NCI-H2107 treated with DMSO at 0.1 percent for 48 hours (cell line): ENCODE data around the gene ALKBH2.
"Not testable (repeated sequence)": the region's sequence is repeated elsewhere in the genome, so short reads cannot be mapped to it uniquely, and the experiment has no call there.

ENCODE experiments used
- DNase-seq: peaks from one replicate; lab custom pipeline; 2025; ENCODE audit not compliant: unreplicated experiment; lab: John Stamatoyannopoulos, UW

The ALKBH2 gene

GRCh38 chr12:109069307-109070271 is 23.7 kb downstream of the ALKBH2 start:
- peak; percentile 87 for DNase-seq

GRCh38 chr12:109065853-109066193 is 27.4 kb downstream of the ALKBH2 start:
- DNase-seq, result no peak

GRCh38 chr12:109065154-109065852 is 28.0 kb downstream of the ALKBH2 start:
- no peak for DNase-seq

DNA sequence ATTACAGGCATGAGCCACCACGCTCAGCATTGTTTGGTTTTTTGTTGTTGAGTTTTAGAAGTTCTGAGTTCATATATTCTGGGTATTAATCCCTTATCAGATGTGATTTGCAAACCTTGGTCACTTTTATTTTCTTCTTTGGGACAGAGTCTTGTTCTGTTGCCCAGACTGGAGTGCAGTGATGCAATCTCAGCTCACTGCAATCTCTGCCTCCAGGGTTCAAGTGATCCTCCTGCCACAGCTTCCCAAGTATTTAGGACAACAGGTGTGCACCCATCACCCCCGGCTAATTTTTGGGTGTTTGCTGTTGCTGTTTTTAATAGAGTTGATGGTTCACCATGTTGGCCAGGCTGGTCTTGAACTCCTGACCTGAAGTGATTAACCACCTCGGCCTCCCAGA is 29.1 kb downstream of the ALKBH2 start:
- no peak for DNase-seq

GRCh38 chr12:109058773-109059172 is 34.5 kb downstream of the ALKBH2 start:
- no peak for DNase-seq

DNA sequence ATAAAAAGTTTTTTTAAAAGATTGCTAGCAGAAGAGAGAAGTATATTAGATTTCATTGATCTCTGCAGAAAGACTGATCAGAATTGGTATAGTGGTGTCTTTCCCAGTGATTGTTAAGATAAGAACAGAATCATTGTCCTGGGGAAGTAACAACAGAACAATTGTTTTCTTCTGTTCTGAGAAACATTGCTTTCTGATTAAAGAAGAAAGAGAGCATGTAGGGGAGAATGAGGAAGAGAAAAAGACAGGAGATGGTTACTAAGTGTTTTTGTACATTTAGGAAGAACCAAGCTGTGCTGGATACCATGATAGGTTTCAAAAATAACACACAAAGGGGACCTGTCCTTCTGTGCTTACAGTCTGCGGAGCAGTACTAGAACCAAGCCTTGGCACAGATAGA is 35.9 kb downstream of the ALKBH2 start:
- no peak for DNase-seq

- no peak for DNase-seq
Measured at GRCh38 chr12:109056891-109057290, 36.4 kb downstream of the ALKBH2 start.

- no peak for DNase-seq
Measured at GRCh38 chr12:109054520-109054919, 38.8 kb downstream of the ALKBH2 start.

DNA sequence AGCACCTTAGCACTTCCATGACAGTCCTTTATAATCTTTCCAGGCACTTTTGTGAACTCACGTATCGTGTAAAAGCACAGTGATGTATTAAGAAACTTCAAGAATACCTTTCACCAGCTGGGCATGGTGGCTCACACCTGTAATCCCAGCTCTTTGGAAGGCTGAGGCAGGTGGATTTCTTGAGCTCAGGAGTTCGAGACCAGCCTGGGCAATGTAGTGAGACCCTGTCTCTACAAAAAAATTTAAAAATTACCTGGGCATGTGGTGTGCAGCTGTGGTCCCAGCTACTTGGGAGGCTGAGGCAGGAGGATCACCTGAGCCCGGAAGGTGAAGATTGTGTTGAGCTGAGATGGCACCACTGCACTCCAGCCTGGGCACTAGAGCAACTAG is 39.2 kb downstream of the ALKBH2 start:
- DNase-seq, result not testable (repeated sequence)

DNA sequence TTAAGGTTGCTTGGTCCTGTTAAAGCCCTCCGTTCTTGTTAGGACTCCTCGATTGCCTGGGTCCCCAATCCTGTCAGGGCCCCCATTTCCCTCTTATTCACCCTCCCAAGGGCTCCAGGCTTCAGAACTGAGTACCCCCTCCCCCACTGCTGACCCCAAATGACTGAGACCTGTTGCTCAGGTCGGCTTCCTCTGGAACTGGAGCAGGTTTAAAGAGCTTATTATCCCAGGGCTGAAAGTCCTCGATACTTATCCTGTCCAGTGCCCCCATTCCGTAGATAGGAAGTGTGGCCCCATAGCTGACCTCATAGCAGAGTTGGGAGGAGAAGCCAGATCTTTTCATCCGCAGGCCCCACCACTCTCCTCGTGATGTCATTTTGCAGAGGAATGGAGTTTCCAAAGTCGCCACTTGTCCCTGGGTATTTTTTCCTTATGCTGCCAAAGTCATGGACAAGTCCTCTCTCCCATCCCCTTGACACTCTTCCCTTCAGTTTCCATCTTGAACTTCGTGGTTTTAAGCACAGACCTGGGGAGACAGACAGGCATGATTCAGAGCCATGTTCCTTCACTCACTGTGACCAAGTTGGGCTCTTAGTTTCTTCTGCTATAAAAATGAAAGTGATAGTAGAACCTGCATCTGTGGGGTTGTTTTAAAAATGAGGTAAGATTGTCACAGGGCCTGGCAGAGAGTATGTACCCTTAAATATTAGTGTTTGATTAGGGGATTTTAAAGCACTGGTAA is 39.7 kb downstream of the ALKBH2 start:
- DNase-seq, result no peak

- peak; percentile 71 for DNase-seq
Measured at GRCh38 chr12:109052414-109053323, 40.6 kb downstream of the ALKBH2 start, which contains the start of gene USP30. USP30 (plus strand) TSS chr12:109052576; CDS start chr12:109052679, 103 bp downstream.

GRCh38 chr12:109052097-109052413 is 41.2 kb downstream of the ALKBH2 start:
- DNase-seq, result no peak

- not testable (repeated sequence) for DNase-seq
Measured at GRCh38 chr12:109049794-109050193, 43.5 kb downstream of the ALKBH2 start.

- DNase-seq, result not testable (repeated sequence)
Measured at GRCh38 chr12:109048706-109049105, 44.6 kb downstream of the ALKBH2 start.

DNA sequence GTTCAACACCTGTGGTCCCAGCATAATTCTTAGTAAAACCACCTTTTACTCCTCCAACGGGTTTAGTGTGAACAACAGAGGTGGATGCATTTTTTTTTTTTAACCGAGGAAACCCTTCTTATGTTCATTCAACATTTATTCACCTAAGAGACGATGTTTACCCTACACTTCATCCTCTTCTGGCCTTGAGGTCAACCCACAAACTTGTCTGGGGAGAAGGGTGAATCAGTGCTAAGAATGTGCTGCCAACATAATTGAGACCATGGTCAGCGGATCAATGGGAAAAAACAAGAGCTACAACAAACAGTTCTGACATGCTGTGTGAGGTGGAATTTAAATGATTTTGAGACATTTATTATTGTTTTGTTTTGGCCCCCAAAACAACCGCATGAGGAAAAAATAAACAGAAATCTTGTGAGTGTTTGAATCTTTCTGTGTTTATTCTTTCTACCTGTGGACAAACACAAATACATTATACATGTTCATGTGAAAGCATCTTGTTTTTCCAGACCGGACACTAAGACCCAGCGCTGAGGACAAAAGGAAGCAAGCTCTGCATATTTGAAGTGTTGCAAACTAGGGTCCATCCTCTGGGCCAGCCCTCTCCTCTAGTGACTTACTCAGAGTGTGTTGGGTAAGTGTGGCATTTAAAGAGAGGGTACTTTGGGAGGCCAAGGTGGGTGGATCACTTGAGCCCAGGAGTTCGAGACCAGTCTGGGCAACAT is 46.0 kb downstream of the ALKBH2 start:
- no peak for DNase-seq

- DNase-seq, result no peak
Measured at GRCh38 chr12:109044241-109044640, 49.0 kb downstream of the ALKBH2 start.
